HCT116 (cell line): ENCODE results near the gene NFIX. TPM values are rescaled to one million over a fixed set of nuclear protein-coding genes. Genes with fewer than 3 reads are reported as not detected.

ENCODE experiments used
- ATAC-seq: fragments of 200-7000 bp; cut with Tn5 transposase; 2 replicates; pipeline ENCODE4 v1.9.1; 2020; ENCODE audit warnings: mild to moderate bottlenecking, moderate library complexity
- BruUV-seq: library from RNA; stranded (reverse); fragments of 400-500 nt; replicated peaks from 2 replicates; lab custom pipeline; 2021; lab: Mats Ljungman, UMichigan
- CTCF ChIA-PET: fragments of 300-600 bp; sonication (Branson Sonifier 250); formaldehyde crosslinking; loops from one replicate; lab custom pipeline; 2021; ENCODE audit warnings: antibody characterized with exemption; lab: Charles Lee
- POLR2A ChIA-PET: fragments of 300-600, 350-600 bp; sonication (Branson Sonifier 250); formaldehyde crosslinking; loops from one replicate; lab custom pipeline; 2021; ENCODE audit warnings: antibody characterized with exemption; lab: Charles Lee
- RAD21 ChIA-PET, 2 experiments: fragments of 300-600 bp; sonication (Branson Sonifier 250); formaldehyde crosslinking; loops; one replicate each; lab custom pipeline; 2023; ENCODE audit warnings: low total read pairs in 2 of 2; ENCODE audit not compliant: uncharacterized antibody in 2 of 2, unreplicated experiment in 2 of 2, low non-redundant PET in 1 of 2; lab: Charles Lee
- DNase-seq: peaks from one replicate; pipeline ENCODE4 v3.0.0-alpha.2; 2010; ENCODE audit warnings: low read depth, low spot score
- H2AFZ ChIP-seq: fragments of 200-600 bp; shearing (Covaris generic), sonication (generic); 2 replicates; pipeline ENCODE4 v1.6.1; 2017; ENCODE audit warnings: low read depth, mixed run types, mixed read lengths, antibody characterized with exemption, low read length; ENCODE audit not compliant: poor library complexity, severe bottlenecking
- H3K27ac ChIP-seq: 2 replicates; pipeline ENCODE4 v1.5.1; 2012; ENCODE audit warnings: low read depth, low read length
- H3K27me3 ChIP-seq: fragments of 200-600 bp; sonication (generic); 2 replicates; pipeline ENCODE4 v1.6.1; 2016; ENCODE audit warnings: mixed run types, low read length, mixed read lengths; ENCODE audit not compliant: insufficient read depth
- H3K36me3 ChIP-seq, 2 experiments: fragments of 200-500 bp in 1 of 2; fragments of 200-600 bp in 1 of 2; sonication (Bioruptor generic) in 1 of 2; sonication (generic) in 1 of 2; 2 replicates each; pipeline versions ENCODE4 v1.5.1 to v1.6.1; 2014 to 2016; ENCODE audit warnings: low read length in 2 of 2, inconsistent platforms in 1 of 2, mixed read lengths in 1 of 2, mixed run types in 1 of 2; ENCODE audit not compliant: insufficient read depth in 2 of 2, control insufficient read depth in 1 of 2
- H3K4me1 ChIP-seq, 2 experiments: fragments of 200-600 bp in 1 of 2; sonication (generic) in 1 of 2; 2 replicates each; pipeline versions ENCODE4 v1.5.1 to v1.6.1; 2012 to 2017; ENCODE audit warnings: low read length in 2 of 2, inconsistent platforms in 1 of 2, mild to moderate bottlenecking in 1 of 2, mixed read lengths in 1 of 2, mixed run types in 1 of 2, moderate library complexity in 1 of 2; ENCODE audit not compliant: insufficient read depth in 2 of 2, control insufficient read depth in 1 of 2
- H3K4me2 ChIP-seq: fragments of 200-600 bp; sonication (generic); 2 replicates; pipeline ENCODE4 v1.6.1; 2017; ENCODE audit warnings: mixed run types, low read length, mixed read lengths
- H3K4me3 ChIP-seq, 2 experiments: fragments of 200-600 bp in 1 of 2; sonication (generic) in 1 of 2; replicated peaks in 1 of 2; 2 replicates each; pipeline ENCODE4 v1.5.1; 2011 to 2016; ENCODE audit warnings: low read length in 2 of 2, control low read depth in 1 of 2, low read depth in 1 of 2, mild to moderate bottlenecking in 1 of 2, mixed read lengths in 1 of 2, mixed run types in 1 of 2
- H3K79me2 ChIP-seq: fragments of 200-600 bp; sonication (generic); 2 replicates; pipeline ENCODE4 v1.6.1; 2017; ENCODE audit warnings: mild to moderate bottlenecking, mixed run types, low read length, moderate library complexity, mixed read lengths; ENCODE audit not compliant: insufficient read depth
- H3K9ac ChIP-seq: fragments of 200-600 bp; sonication (generic); 2 replicates; pipeline ENCODE4 v1.6.1; 2016; ENCODE audit warnings: low read length, mixed read lengths
- H3K9me2 ChIP-seq: fragments of 200-600 bp; sonication (generic), shearing (Covaris generic); 2 replicates; pipeline ENCODE4 v1.6.1; 2017; ENCODE audit warnings: mixed run types, mild to moderate bottlenecking, moderate library complexity; ENCODE audit not compliant: insufficient read depth
- H3K9me3 ChIP-seq, 2 experiments: fragments of 200-500 bp in 1 of 2; fragments of 200-600 bp in 1 of 2; sonication (Bioruptor generic) in 1 of 2; sonication (generic) in 1 of 2; 2 replicates each; pipeline ENCODE4 v1.6.1; 2014 to 2017; ENCODE audit warnings: low read length in 2 of 2, mixed read lengths in 2 of 2, inconsistent platforms in 1 of 2, low read depth in 1 of 2, mild to moderate bottlenecking in 1 of 2, mixed run types in 1 of 2, moderate library complexity in 1 of 2; ENCODE audit not compliant: control insufficient read depth in 1 of 2, insufficient read depth in 1 of 2
- H4K20me1 ChIP-seq: fragments of 200-600 bp; sonication (generic), shearing (Covaris generic); 2 replicates; pipeline ENCODE4 v1.6.1; 2017; ENCODE audit warnings: mixed run types, mild to moderate bottlenecking, moderate library complexity; ENCODE audit not compliant: insufficient read depth
- EGR1 ChIP-seq: IDR thresholded peaks from 2 replicates; pipeline ENCODE4 v1.6.1; 2012; ENCODE audit warnings: low read depth
- ELF1 ChIP-seq: IDR thresholded peaks from 2 replicates; pipeline ENCODE4 v1.6.1; 2012; ENCODE audit warnings: low read depth, borderline replicate concordance
- EZH2 ChIP-seq: fragments of 200-600 bp; sonication (generic); IDR thresholded peaks from 2 replicates; pipeline ENCODE4 v1.6.1; 2017; ENCODE audit warnings: antibody characterized with exemption, mixed run types
- JUND ChIP-seq: IDR thresholded peaks from 2 replicates; pipeline ENCODE4 v1.6.1; 2012
- MAX ChIP-seq: IDR thresholded peaks from 2 replicates; pipeline ENCODE4 v1.6.1; 2012
- POLR2A ChIP-seq: IDR thresholded peaks from 2 replicates; pipeline ENCODE4 v1.7.0; 2011; ENCODE audit warnings: borderline replicate concordance; ENCODE audit not compliant: insufficient read depth, insufficient read length; ENCODE audit errors: extremely low read depth
- POLR2AphosphoS5 ChIP-seq: IDR thresholded peaks from 2 replicates; pipeline ENCODE4 v1.6.1; 2011; ENCODE audit warnings: mild to moderate bottlenecking, low read depth, low read length, moderate library complexity
- SP1 ChIP-seq: IDR thresholded peaks from 2 replicates; pipeline ENCODE4 v1.6.1; 2012; ENCODE audit warnings: low read depth
- SRF ChIP-seq: IDR thresholded peaks from 2 replicates; pipeline ENCODE4 v1.6.1; 2012; ENCODE audit warnings: low read depth
- ZFX ChIP-seq: fragments of 450-650 bp; IDR thresholded peaks from 2 replicates; pipeline ENCODE4 v1.6.1; 2017
- ZNF274 ChIP-seq: fragments of 200-500 bp; sonication (Bioruptor generic); IDR thresholded peaks from 2 replicates; pipeline ENCODE4 v1.6.1; 2014; ENCODE audit warnings: mild to moderate bottlenecking, low read depth, low read length, inconsistent platforms
- intact Hi-C: fragments of 100-400 bp; cut with micrococcal nuclease; formaldehyde crosslinking; loops from 2 replicates; pipeline ENCODE4 v1.10.0; 2022
- total RNA-seq: library from RNA; stranded (reverse); gene quantifications from one replicate; pipeline ENCODE4 v1.2.1, GENCODE V29; 2021; ENCODE audit not compliant: unreplicated experiment
- TF ChIP-seq, protein P1 (sequence below): IDR thresholded peaks from 2 replicates; pipeline ENCODE4 v1.6.1; 2011; ENCODE audit warnings: mild to moderate bottlenecking, low read length, moderate library complexity; ENCODE audit not compliant: insufficient replicate concordance; ENCODE audit errors: extremely low read depth
- TF ChIP-seq, protein P2 (sequence below): IDR thresholded peaks from 2 replicates; pipeline ENCODE4 v1.6.1; 2012; ENCODE audit warnings: low read depth

NFIX gene
- total RNA-seq, 1 experiment from 2014 or later = 34.8 TPM

DNA sequence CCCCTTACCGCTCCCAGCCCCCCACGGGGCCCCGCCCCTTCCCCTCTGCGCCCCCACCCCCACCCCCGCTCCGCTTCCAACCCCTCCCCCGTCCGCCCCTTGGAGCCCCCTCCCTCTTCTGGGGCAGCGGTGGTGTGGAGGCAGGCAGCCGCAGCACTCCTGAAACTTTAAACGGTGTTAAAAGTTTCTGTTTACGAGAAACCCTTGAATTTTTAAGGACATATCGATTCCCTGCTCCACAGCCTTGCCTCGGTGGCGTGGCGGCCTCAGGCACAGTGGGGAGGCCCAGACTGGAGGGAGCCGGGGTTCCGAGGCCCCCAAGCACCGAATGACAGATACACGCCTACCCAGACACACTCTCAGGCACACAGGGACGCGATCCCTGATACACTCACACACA, 4.8 kb upstream of the NFIX start:
- DNase-seq = no peak

More for the DNA sequence above, 4.8 kb upstream of the NFIX start:
- RAD21 ChIA-PET = no interaction called here
- no peaks in the 10 kb centered on the region for H3K9me2 ChIP-seq
- no TSS peak for BruUV-seq
- CTCF ChIA-PET = no interaction called here
- no peak for ATAC-seq
- no peak overlapping the region for H3K9ac ChIP-seq
- H3K79me2 ChIP-seq = no peaks in the 10 kb centered on the region
- H3K9me3 ChIP-seq = no peaks in the 10 kb centered on the region
- H4K20me1 ChIP-seq = no peaks in the 10 kb centered on the region
- H3K4me3 ChIP-seq = no peak overlapping the region
- no peaks in the 10 kb centered on the region for H3K27me3 ChIP-seq
- H3K36me3 ChIP-seq = no peaks in the 10 kb centered on the region
- POLR2A ChIA-PET = no interaction called here
- intact Hi-C loops = no loop called here
- TF ChIP-seq SP1 = no peak
- no peak for TF ChIP-seq MAX
- TF ChIP-seq EZH2 = no peak
- no peak for TF ChIP-seq ELF1
- TF ChIP-seq, protein P1, sequence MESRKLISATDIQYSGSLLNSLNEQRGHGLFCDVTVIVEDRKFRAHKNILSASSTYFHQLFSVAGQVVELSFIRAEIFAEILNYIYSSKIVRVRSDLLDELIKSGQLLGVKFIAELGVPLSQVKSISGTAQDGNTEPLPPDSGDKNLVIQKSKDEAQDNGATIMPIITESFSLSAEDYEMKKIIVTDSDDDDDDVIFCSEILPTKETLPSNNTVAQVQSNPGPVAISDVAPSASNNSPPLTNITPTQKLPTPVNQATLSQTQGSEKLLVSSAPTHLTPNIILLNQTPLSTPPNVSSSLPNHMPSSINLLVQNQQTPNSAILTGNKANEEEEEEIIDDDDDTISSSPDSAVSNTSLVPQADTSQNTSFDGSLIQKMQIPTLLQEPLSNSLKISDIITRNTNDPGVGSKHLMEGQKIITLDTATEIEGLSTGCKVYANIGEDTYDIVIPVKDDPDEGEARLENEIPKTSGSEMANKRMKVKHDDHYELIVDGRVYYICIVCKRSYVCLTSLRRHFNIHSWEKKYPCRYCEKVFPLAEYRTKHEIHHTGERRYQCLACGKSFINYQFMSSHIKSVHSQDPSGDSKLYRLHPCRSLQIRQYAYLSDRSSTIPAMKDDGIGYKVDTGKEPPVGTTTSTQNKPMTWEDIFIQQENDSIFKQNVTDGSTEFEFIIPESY = no peak
- TF ChIP-seq POLR2A = no peak
- TF ChIP-seq ZNF274 = no peak
- no peak for TF ChIP-seq POLR2AphosphoS5
- TF ChIP-seq EGR1 = no peak
- TF ChIP-seq ZFX = no peak
- TF ChIP-seq, protein P2, sequence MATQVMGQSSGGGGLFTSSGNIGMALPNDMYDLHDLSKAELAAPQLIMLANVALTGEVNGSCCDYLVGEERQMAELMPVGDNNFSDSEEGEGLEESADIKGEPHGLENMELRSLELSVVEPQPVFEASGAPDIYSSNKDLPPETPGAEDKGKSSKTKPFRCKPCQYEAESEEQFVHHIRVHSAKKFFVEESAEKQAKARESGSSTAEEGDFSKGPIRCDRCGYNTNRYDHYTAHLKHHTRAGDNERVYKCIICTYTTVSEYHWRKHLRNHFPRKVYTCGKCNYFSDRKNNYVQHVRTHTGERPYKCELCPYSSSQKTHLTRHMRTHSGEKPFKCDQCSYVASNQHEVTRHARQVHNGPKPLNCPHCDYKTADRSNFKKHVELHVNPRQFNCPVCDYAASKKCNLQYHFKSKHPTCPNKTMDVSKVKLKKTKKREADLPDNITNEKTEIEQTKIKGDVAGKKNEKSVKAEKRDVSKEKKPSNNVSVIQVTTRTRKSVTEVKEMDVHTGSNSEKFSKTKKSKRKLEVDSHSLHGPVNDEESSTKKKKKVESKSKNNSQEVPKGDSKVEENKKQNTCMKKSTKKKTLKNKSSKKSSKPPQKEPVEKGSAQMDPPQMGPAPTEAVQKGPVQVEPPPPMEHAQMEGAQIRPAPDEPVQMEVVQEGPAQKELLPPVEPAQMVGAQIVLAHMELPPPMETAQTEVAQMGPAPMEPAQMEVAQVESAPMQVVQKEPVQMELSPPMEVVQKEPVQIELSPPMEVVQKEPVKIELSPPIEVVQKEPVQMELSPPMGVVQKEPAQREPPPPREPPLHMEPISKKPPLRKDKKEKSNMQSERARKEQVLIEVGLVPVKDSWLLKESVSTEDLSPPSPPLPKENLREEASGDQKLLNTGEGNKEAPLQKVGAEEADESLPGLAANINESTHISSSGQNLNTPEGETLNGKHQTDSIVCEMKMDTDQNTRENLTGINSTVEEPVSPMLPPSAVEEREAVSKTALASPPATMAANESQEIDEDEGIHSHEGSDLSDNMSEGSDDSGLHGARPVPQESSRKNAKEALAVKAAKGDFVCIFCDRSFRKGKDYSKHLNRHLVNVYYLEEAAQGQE = no peak
- no peak for TF ChIP-seq SRF
- no peak for TF ChIP-seq JUND
- H2AFZ ChIP-seq = no peak overlapping the region
- no peak overlapping the region for H3K4me2 ChIP-seq
- no peak overlapping the region for H3K27ac ChIP-seq
- peaks cover 6 to 14% of the 10 kb centered on the region in 2 experiments; a peak in 3 of 4 replicates for H3K4me1 ChIP-seq
